Thyroid gland (tissue), 4 donors: ENCODE results near the gene TLR7.

Source experiments
- CTCF ChIP-seq, 6 experiments: fragments of 200-600 bp in 3 of 6; fragments of 450-650 bp in 3 of 6; sonication (generic) in 3 of 6; IDR thresholded peaks; one replicate each; pipeline ENCODE4 v1.5.1; 2016 to 2019; ENCODE audit warnings: antibody characterized with exemption in 6 of 6, mild to moderate bottlenecking in 2 of 6, inconsistent platforms in 1 of 6, moderate library complexity in 1 of 6
- POLR2A ChIP-seq, 2 donors: fragments of 450-650 bp; IDR thresholded peaks; one replicate each; pipeline ENCODE4 v1.6.1; 2017; ENCODE audit warnings: antibody characterized with exemption in 2 of 2, mild to moderate bottlenecking in 2 of 2, moderate library complexity in 1 of 2

GRCh38 chrX:12891171-12891570, 24.3 kb downstream of the TLR7 start:
- no peak for TF ChIP-seq CTCF (IDR thresholded peaks at IDR 0.05)
- TF ChIP-seq POLR2A (IDR thresholded peaks at IDR 0.05) = no peak
